ENCODE results near the gene KRTAP16-1.

Gene KRTAP16-1

GRCh38 chr17:41322094-41322902, 13.2 kb upstream of the KRTAP16-1 start:
- Histone ChIP-seq H3K4me1 (ENCODE audit: control insufficient read depth, insufficient read depth, low read length) (no peaks in the 10 kb centered on the region), H3K4me3 (ENCODE audit: insufficient read depth, low read depth, low read length) (no peak overlapping the region), H3K36me3 (ENCODE audit: control insufficient read depth, insufficient read depth, low read length) (no peaks in the 10 kb centered on the region), H3K27ac (ENCODE audit: insufficient read depth, low read depth, low read length, poor library complexity, severe bottlenecking) (no peak overlapping the region), H3K9me3 (ENCODE audit: control insufficient read depth, low read length) (peaks cover 3% of the 10 kb centered on the region), H3K27me3 (ENCODE audit: control insufficient read depth, insufficient read depth, low read length, poor library complexity, severe bottlenecking) (no peaks in the 10 kb centered on the region)
- WGBS, 2 experiments, result 50 to 56% methylated on average over 5 of the region's 5 CpGs

DNA sequence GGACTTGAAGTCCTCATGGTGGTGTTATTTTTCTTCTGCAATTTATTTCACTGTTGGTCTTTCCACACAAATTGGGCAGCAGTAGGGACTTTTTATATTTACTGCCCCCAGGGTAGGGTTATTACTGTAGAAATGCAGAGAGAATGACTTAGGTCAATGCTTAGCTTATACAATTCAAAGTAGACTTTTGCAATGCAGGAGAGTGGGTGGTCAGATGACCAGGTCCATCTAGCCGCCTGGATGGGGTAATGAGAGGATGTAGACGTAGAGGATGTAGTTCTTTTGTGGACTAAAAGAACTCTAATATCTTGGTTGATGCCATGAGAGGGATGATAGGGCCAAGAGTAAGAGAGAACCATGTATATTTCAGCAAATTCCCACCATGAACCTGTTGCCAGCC, 9.1 kb upstream of the KRTAP16-1 start:
- Histone ChIP-seq H3K27me3 (ENCODE audit: control insufficient read depth, insufficient read depth, low read length, poor library complexity, severe bottlenecking) (no peaks in the 10 kb centered on the region), H3K4me3 (ENCODE audit: insufficient read depth, low read depth, low read length) (no peak overlapping the region), H3K27ac (ENCODE audit: insufficient read depth, low read depth, low read length, poor library complexity, severe bottlenecking) (no peak overlapping the region), H3K9me3 (ENCODE audit: control insufficient read depth, low read length) (peaks cover 3% of the 10 kb centered on the region), H3K36me3 (ENCODE audit: control insufficient read depth, insufficient read depth, low read length) (no peaks in the 10 kb centered on the region), H3K4me1 (ENCODE audit: control insufficient read depth, insufficient read depth, low read length) (no peaks in the 10 kb centered on the region)
- 39 to 50% methylated on average over 2 of the region's 2 CpGs for WGBS, 2 experiments

DNA sequence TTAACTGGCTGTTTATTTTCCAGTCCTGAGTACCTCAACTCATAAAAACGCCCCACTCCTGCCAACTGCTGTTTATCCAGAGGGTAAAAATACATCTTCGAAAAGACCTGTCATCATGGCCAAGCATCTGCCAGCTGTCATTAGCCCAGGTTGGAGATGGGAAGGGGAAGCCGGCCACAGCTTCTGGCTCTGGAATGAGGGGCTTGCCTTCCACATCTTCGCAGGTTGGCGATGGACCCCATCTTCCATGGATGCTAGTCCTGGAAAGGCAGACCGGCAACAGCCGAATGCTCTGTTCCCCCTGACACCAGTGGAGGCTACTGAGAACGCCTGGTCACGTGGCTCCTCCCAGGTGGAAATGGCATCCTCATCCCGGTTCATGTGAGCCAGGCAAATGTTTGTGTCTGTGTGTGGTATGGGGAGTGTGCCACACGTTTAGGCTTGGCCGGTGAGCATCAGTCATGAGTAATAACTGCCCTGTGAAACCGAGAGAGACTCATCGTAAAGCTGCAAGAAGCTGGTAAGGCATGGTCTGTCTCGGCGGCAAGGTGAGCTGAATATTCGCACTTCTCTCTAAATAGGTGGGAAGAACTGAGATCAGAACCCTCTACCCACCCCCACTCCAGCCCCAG, 6.8 kb upstream of the KRTAP16-1 start:
- H3K4me1 ChIP-seq (ENCODE audit: control insufficient read depth, insufficient read depth, low read length), result no peaks in the 10 kb centered on the region
- no peak overlapping the region for H3K4me3 ChIP-seq (ENCODE audit: insufficient read depth, low read depth, low read length)
- H3K27ac ChIP-seq (ENCODE audit: insufficient read depth, low read depth, low read length, poor library complexity, severe bottlenecking), result no peak overlapping the region
- H3K9me3 ChIP-seq (ENCODE audit: control insufficient read depth, low read length), result peaks cover 3% of the 10 kb centered on the region
- H3K36me3 ChIP-seq (ENCODE audit: control insufficient read depth, insufficient read depth, low read length), result no peaks in the 10 kb centered on the region
- H3K27me3 ChIP-seq (ENCODE audit: control insufficient read depth, insufficient read depth, low read length, poor library complexity, severe bottlenecking), result no peaks in the 10 kb centered on the region
- 91 to 92% methylated on average over 14 to 17 of the region's 17 CpGs for WGBS, 2 experiments

DNA sequence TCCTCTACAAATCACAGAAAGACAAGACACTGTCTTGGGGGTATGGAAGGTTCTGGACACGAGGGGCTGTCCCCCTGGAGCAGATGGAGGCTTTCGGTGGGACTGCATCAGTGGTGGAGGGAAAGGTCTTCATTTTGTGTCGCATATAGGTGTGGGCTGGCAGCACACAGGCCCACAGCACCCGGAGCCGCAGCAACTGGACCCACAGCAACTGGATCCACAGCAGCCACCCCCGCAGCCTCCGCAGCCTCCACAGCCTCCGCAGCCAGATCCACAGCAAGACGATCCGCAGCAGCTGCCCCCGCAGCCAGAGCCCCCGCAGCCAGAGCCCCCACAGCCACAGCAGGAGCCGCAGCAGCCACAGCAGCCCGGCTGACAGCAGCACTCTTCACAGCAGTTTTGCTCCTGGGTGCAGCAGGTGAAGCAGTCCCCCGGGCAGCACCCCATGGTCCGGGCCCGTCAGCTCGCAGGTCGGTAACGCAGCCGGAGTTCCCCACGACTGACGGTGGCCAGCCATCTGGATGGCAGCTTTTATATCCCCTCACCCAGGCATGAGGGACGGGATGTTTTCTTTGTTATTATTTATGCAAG, 6.2 kb upstream of the KRTAP16-1 start, which contains the start of gene KRTAP17-1:
KRTAP17-1 (minus strand) TSS at position 507 of the 591 bp plus-strand sequence; CDS start at position 447, 60 bp downstream.
- Histone ChIP-seq H3K9me3 (ENCODE audit: control insufficient read depth, low read length) (peaks cover 3% of the 10 kb centered on the region), H3K4me1 (ENCODE audit: control insufficient read depth, insufficient read depth, low read length) (no peaks in the 10 kb centered on the region), H3K27ac (ENCODE audit: insufficient read depth, low read depth, low read length, poor library complexity, severe bottlenecking) (no peak within 1 kb of the TSS), H3K27me3 (ENCODE audit: control insufficient read depth, insufficient read depth, low read length, poor library complexity, severe bottlenecking) (no peaks in the 10 kb centered on the region), H3K36me3 (ENCODE audit: control insufficient read depth, insufficient read depth, low read length) (no peaks in the 10 kb centered on the region), H3K4me3 (ENCODE audit: insufficient read depth, low read depth, low read length) (no peak within 1 kb of the TSS)
- 87 to 90% methylated on average over 24 of the region's 24 CpGs for WGBS, 2 experiments

DNA sequence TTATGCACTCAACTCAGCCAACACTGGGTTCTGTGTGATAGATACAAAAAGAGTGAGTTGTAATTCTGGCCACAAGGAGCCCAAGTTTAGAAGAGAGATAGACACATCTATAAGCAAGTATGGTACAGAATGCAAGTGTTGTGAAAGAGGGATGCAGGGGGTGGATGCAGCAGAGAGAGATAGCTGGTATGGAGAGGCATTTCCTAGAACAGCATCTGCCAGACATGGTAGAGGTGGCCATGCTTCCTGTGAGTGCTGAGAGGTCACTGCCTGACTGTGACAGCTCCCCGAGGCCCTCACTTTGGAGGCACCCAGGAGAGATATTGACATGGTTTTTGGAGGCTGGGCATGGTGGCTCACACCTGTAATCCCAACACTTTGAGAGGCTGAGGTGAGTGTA, 2.0 kb upstream of the KRTAP16-1 start:
- H3K27me3 ChIP-seq (ENCODE audit: control insufficient read depth, insufficient read depth, low read length, poor library complexity, severe bottlenecking), result no peaks in the 10 kb centered on the region
- H3K27ac ChIP-seq (ENCODE audit: insufficient read depth, low read depth, low read length, poor library complexity, severe bottlenecking), result no peak overlapping the region
- H3K4me1 ChIP-seq (ENCODE audit: control insufficient read depth, insufficient read depth, low read length), result no peaks in the 10 kb centered on the region
- no peaks in the 10 kb centered on the region for H3K36me3 ChIP-seq (ENCODE audit: control insufficient read depth, insufficient read depth, low read length)
- H3K4me3 ChIP-seq (ENCODE audit: insufficient read depth, low read depth, low read length), result no peak overlapping the region
- H3K9me3 ChIP-seq (ENCODE audit: control insufficient read depth, low read length), result no peaks in the 10 kb centered on the region
- WGBS, 2 experiments, result 82 to 84% methylated on average over 1 of the region's 1 CpG

DNA sequence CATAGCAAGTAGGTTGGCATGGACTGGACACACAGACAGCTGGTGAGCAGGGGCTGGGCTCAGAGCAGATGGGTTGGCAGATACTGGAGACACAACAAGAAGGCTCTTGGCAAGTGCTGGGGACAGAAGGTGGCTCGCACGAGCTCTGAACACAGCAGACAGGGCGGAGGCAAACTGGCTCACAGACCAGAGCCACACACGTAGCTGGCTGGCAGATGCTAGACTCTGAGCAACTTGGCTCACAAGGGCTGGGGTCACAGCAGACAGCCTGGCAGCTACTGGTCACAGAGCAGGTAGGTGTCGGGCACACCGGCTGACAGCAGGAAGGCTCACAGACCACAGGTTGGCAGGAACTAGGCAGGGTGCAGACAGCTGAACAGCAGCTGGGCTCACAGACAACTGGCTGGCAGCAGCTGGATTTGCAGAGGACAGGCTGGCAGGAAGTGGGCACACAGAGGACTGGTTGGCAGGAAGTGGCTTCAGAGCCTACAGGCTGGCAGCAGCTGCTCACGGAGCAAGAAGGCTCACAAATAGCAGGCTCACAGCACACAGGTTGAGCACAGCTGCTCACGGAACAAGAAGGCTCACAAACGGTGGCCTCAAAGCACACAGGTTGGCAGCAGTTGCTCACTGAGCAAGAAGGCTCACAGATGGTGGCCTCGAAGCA, 725 bp downstream of the KRTAP16-1 start:
- no peaks in the 10 kb centered on the region for H3K36me3 ChIP-seq (ENCODE audit: control insufficient read depth, insufficient read depth, low read length)
- no peak overlapping the region for H3K4me3 ChIP-seq (ENCODE audit: insufficient read depth, low read depth, low read length)
- no peaks in the 10 kb centered on the region for H3K27me3 ChIP-seq (ENCODE audit: control insufficient read depth, insufficient read depth, low read length, poor library complexity, severe bottlenecking)
- no peaks in the 10 kb centered on the region for H3K4me1 ChIP-seq (ENCODE audit: control insufficient read depth, insufficient read depth, low read length)
- H3K27ac ChIP-seq (ENCODE audit: insufficient read depth, low read depth, low read length, poor library complexity, severe bottlenecking), result no peak overlapping the region
- H3K9me3 ChIP-seq (ENCODE audit: control insufficient read depth, low read length), result no peaks in the 10 kb centered on the region
- 88 to 89% methylated on average over 10 of the region's 10 CpGs for WGBS, 2 experiments

GRCh38 chr17:41307647-41308046, 1.5 kb downstream of the KRTAP16-1 start:
- Histone ChIP-seq H3K4me1 (ENCODE audit: control insufficient read depth, insufficient read depth, low read length) (no peaks in the 10 kb centered on the region), H3K36me3 (ENCODE audit: control insufficient read depth, insufficient read depth, low read length) (no peaks in the 10 kb centered on the region), H3K27ac (ENCODE audit: insufficient read depth, low read depth, low read length, poor library complexity, severe bottlenecking) (no peak overlapping the region), H3K27me3 (ENCODE audit: control insufficient read depth, insufficient read depth, low read length, poor library complexity, severe bottlenecking) (no peaks in the 10 kb centered on the region), H3K9me3 (ENCODE audit: control insufficient read depth, low read length) (no peaks in the 10 kb centered on the region), H3K4me3 (ENCODE audit: insufficient read depth, low read depth, low read length) (no peak overlapping the region)
- 91 to 92% methylated on average over 9 of the region's 9 CpGs for WGBS, 2 experiments

DNA sequence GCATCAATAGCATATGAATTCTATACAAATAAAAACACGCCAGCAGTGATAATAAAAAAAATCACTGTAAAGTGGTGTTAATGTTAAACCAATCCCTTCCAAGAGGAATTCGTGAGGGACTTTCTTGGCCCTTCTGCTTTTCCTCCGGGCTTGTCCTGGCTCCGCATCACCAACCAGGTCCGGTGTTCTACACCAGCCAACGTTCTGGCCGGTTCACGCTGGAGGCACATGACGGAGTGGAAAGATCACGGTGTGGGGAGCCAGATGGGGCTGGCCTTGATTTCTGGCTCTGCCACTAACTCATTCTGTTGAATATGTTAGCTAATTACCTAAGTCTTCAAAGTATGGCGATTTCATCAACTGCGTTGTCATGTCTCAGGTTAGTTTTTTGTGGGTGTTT, 5.0 kb downstream of the KRTAP16-1 start:
- H3K4me1 ChIP-seq (ENCODE audit: control insufficient read depth, insufficient read depth, low read length), result no peaks in the 10 kb centered on the region
- H3K27me3 ChIP-seq (ENCODE audit: control insufficient read depth, insufficient read depth, low read length, poor library complexity, severe bottlenecking), result no peaks in the 10 kb centered on the region
- H3K27ac ChIP-seq (ENCODE audit: insufficient read depth, low read depth, low read length, poor library complexity, severe bottlenecking), result no peak overlapping the region
- no peaks in the 10 kb centered on the region for H3K36me3 ChIP-seq (ENCODE audit: control insufficient read depth, insufficient read depth, low read length)
- H3K4me3 ChIP-seq (ENCODE audit: insufficient read depth, low read depth, low read length), result no peak overlapping the region
- no peaks in the 10 kb centered on the region for H3K9me3 ChIP-seq (ENCODE audit: control insufficient read depth, low read length)
- WGBS, 2 experiments, result 86 to 88% methylated on average over 12 of the region's 12 CpGs

DNA sequence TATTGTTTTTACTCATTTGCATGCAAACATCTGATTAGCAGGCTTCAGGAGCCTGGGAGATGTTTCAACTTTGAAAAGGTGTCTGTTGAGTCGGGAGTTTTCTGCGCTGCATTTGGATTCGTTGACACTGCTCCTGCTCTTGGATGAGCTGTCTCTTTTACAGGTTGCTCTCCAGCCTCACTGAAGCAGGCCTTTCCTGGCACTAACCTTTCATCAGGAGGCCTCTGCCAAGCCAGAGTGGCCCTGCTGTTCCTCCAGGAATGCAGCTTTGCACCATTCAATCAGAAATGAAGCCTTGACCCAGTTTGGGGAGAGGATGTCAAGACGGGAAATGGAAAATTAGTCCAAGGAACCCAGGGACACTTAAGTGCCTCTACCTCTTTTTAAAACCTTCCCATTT, 6.1 kb downstream of the KRTAP16-1 start:
- Histone ChIP-seq H3K4me3 (ENCODE audit: insufficient read depth, low read depth, low read length) (no peak overlapping the region), H3K9me3 (ENCODE audit: control insufficient read depth, low read length) (no peaks in the 10 kb centered on the region), H3K27me3 (ENCODE audit: control insufficient read depth, insufficient read depth, low read length, poor library complexity, severe bottlenecking) (no peaks in the 10 kb centered on the region), H3K4me1 (ENCODE audit: control insufficient read depth, insufficient read depth, low read length) (no peaks in the 10 kb centered on the region), H3K27ac (ENCODE audit: insufficient read depth, low read depth, low read length, poor library complexity, severe bottlenecking) (no peak overlapping the region), H3K36me3 (ENCODE audit: control insufficient read depth, insufficient read depth, low read length) (no peaks in the 10 kb centered on the region)
- 95% methylated on average over 4 of the region's 4 CpGs for WGBS, 2 experiments
